Cardiac muscle cell (in vitro differentiated cells and primary cell): Measurements from ENCODE around the gene MYO3B. TPM values are rescaled to one million over a fixed set of nuclear protein-coding genes. Genes with fewer than 3 reads are reported as not detected.

Experiments used
- DNase-seq, 2 donors: peaks; one replicate each; pipeline versions ENCODE4 v3.0.0 to v3.0.0-alpha.2; 2010 to 2017; ENCODE audit warnings: low read depth in 1 of 2, low spot score in 1 of 2
- H3K27ac ChIP-seq: fragments of 200-600 bp; sonication (generic); 2 replicates; pipeline ENCODE4 v1.5.1; 2016
- H3K27me3 ChIP-seq: fragments of 200-600 bp; sonication (generic); 2 replicates; pipeline ENCODE4 v1.6.0; 2016; ENCODE audit warnings: control low read depth
- H3K36me3 ChIP-seq: fragments of 200-600 bp; sonication (generic); 2 replicates; pipeline ENCODE4 v1.5.1; 2016; ENCODE audit warnings: control low read depth
- H3K4me1 ChIP-seq: fragments of 200-600 bp; sonication (generic); 2 replicates; pipeline ENCODE4 v1.8.1; 2017; ENCODE audit warnings: low read depth, mild to moderate bottlenecking, mixed run types
- H3K4me3 ChIP-seq: fragments of 200-600 bp; sonication (generic); 2 replicates; pipeline ENCODE4 v1.5.1; 2016; ENCODE audit warnings: mild to moderate bottlenecking
- H3K9me3 ChIP-seq: fragments of 200-600 bp; sonication (generic); 2 replicates; pipeline ENCODE4 v1.5.1; 2017; ENCODE audit warnings: low read depth, mild to moderate bottlenecking, control low read depth
- CTCF ChIP-seq: IDR thresholded peaks from 2 replicates; pipeline ENCODE4 v1.5.1; 2012; ENCODE audit warnings: low read depth, mild to moderate bottlenecking, low read length
- polyA plus RNA-seq: library from polyadenylated mRNA; unstranded; fragments of >200 nt; fragmentation: Nextera tagmentation; extraction: Ambion mirVana; gene quantifications from 2 replicates; pipeline ENCODE4 v1.2.1, GENCODE V29; 2016
- total RNA-seq: library from RNA; depleted of rRNA; stranded (reverse); fragments of >200 nt; gene quantifications from 2 replicates; pipeline ENCODE4 v1.2.3, GENCODE V29; 2016

MYO3B gene
- total and polyA plus RNA-seq, 2 experiments from 2014 or later: not detected

- Histone ChIP-seq H3K27me3 (no peaks in the 10 kb centered on the region), H3K9me3 (no peaks in the 10 kb centered on the region), H3K4me3 (no peak overlapping the region), H3K36me3 (no peaks in the 10 kb centered on the region), H3K27ac (no peak overlapping the region), H3K4me1 (no peaks in the 10 kb centered on the region)
- no peak for DNase-seq
- TF ChIP-seq CTCF: no peak
Measured at GRCh38 chr2:170553748-170554147, 375.8 kb downstream of the MYO3B start.

DNA sequence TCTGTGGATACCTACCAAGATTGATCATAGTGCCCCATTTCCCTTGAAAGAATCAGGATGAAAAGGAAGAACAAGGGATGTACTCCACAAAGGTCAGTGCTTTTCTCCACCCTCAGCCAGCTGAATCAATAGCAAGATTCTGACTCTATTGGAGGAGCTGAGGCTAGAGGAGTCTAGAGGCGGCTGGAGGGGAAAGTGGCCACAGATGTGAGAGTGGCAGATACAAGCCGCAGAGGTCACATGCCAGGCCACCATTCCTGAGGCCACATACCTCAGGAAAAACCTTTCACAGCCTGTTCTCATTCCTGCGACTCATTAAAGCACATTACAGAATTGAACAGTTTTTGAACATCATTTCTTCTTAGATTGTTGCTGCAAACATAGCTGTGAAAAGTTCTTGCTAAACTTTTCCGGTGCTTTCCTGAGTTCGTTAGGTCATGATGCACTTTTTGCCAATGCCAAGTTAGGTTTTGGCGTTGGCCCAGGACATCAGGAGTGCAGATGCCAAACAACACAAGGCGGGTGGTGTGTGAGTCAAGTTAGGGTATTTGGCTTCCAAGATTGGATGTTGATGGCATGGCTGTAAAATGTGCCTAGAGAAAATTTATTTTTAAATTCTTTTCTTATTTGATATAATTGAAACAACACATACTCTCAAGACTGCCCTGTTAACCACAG lies 376.5 kb downstream of the MYO3B start:
- no peak overlapping the region for H3K4me3 ChIP-seq
- peak in 1 of 2 donors; percentile 25 for DNase-seq
- no peak for TF ChIP-seq CTCF

DNA sequence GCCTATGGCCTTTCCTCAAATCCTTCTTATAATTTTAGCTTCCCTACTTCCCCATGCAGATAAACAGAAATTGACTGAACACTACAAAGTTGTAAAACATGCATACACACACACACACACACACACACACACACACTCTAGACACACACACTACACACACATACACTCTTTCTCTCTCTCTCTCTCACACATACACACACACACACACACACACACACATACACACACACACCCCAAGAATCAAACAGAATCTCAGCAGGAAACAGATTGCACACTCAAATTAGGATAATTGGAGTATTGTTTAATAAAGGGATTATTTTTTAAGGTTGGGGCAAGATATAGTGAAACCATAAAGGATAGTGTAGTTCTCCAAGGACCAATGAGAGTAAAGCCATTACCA lies 385.0 kb downstream of the MYO3B start:
- H3K36me3 ChIP-seq: no peaks in the 10 kb centered on the region
- H3K27me3 ChIP-seq: no peaks in the 10 kb centered on the region

More for the DNA sequence above, 376.5 kb downstream of the MYO3B start:
- H3K4me1 ChIP-seq: no peaks in the 10 kb centered on the region
- no peak overlapping the region for H3K27ac ChIP-seq
- no peaks in the 10 kb centered on the region for H3K36me3 ChIP-seq
- no peaks in the 10 kb centered on the region for H3K9me3 ChIP-seq
- no peaks in the 10 kb centered on the region for H3K27me3 ChIP-seq

DNA sequence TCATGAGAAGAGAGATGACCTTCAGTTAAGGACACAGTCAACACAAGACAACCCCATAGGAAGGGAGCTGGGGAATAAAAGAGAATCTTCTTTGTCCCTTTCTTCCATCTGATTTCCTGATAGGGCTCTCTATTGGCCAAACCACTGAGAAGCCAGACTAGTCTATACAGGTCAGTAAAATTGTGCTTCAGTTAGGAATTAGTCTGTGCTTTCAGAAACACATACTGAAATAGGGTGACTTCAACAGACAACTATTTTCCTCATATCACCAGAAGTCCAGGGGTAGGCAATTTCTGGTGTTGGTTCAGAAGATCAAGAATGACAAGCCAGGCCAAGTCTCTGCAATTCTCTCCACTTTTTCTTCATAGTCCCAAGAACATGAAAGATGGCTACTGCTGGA lies 385.5 kb downstream of the MYO3B start:
- Histone ChIP-seq H3K27me3 (no peaks in the 10 kb centered on the region), H3K4me1 (peaks cover 5% of the 10 kb centered on the region), H3K9me3 (no peaks in the 10 kb centered on the region), H3K4me3 (no peak overlapping the region), H3K27ac (no peak overlapping the region), H3K36me3 (no peaks in the 10 kb centered on the region)
- no peak for TF ChIP-seq CTCF
- DNase-seq: no peak

More for the DNA sequence above, 385.0 kb downstream of the MYO3B start:
- H3K4me3 ChIP-seq: no peak overlapping the region
- TF ChIP-seq CTCF: no peak
- no peaks in the 10 kb centered on the region for H3K9me3 ChIP-seq
- H3K4me1 ChIP-seq: peaks cover 5% of the 10 kb centered on the region
- H3K27ac ChIP-seq: no peak overlapping the region
- no peak for DNase-seq

- Histone ChIP-seq H3K27ac (no peak overlapping the region), H3K36me3 (no peaks in the 10 kb centered on the region), H3K27me3 (no peaks in the 10 kb centered on the region), H3K4me3 (no peak overlapping the region), H3K9me3 (no peaks in the 10 kb centered on the region), H3K4me1 (peaks cover 5% of the 10 kb centered on the region)
- TF ChIP-seq CTCF: no peak
- DNase-seq: no peak
Measured at GRCh38 chr2:170566138-170566537, 388.2 kb downstream of the MYO3B start.
